PC-3 (cell line): ENCODE measurements around the gene DLG4.

Experiments
- CTCF ChIP-seq: fragments of 300-600 bp; sonication (generic); conservative IDR thresholded peaks from 2 replicates; pipeline ENCODE4 v1.5.1; 2017; ENCODE audit warnings: antibody characterized with exemption, low read depth, mild to moderate bottlenecking, low read length
- EZH2 ChIP-seq: fragments of 300-600 bp; sonication (generic); IDR thresholded peaks from one replicate; pipeline ENCODE4 v1.6.1; 2017; ENCODE audit warnings: antibody characterized with exemption, mild to moderate bottlenecking, low read length; ENCODE audit not compliant: unreplicated experiment
- EZH2phosphoT487 ChIP-seq: fragments of 300-600 bp; sonication (generic); IDR thresholded peaks from 2 replicates; pipeline ENCODE4 v1.6.1; 2018; ENCODE audit warnings: mild to moderate bottlenecking, antibody characterized with exemption, low read length, borderline replicate concordance

- TF ChIP-seq CTCF (no peak), EZH2 (no peak), EZH2phosphoT487 (no peak)
Observed at GRCh38 chr17:7184647-7185046, 35.0 kb downstream of the DLG4 start.
